Measurements from ENCODE around the gene BLTP2.

BLTP2 gene

DNA sequence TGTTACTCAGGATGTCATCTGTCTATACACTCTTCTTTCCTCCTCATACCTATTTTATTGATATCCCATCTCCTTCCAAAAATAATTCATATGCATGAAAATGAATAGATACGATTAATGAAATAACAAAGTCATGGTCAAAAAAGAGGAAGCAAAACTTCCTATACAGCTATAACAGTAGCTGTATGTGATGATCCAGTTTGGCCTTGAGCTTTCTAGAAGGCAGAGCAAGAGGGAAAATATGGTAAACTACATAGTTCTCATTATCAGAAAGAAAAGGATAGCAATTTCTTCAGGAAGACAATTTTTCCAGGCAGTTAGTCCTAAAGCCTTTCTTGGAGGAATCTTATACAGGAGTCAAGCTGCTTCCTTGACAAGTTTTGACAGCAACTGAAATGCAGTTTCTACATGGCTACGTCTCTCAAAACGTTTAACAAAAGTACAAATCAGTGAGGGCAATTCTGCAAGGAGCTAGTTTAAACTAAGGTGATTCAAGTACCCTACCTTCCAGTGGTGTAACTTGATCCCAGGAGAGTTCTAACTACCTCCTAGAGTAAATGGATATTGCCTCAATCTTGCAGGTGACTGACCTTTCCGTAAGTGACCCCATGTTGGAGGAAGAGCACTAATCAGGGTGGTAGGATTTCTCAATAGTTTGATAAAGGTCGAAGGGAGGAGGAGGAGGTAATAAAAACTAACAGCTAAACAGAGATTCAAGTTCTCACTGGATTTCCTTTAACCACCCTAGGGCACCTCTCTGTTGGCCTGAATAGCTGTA, 47.2 kb downstream of the BLTP2 start:
- DNase-seq, result no peak
